ENCODE measurements around the gene RXFP2.

Gene RXFP2

DNA sequence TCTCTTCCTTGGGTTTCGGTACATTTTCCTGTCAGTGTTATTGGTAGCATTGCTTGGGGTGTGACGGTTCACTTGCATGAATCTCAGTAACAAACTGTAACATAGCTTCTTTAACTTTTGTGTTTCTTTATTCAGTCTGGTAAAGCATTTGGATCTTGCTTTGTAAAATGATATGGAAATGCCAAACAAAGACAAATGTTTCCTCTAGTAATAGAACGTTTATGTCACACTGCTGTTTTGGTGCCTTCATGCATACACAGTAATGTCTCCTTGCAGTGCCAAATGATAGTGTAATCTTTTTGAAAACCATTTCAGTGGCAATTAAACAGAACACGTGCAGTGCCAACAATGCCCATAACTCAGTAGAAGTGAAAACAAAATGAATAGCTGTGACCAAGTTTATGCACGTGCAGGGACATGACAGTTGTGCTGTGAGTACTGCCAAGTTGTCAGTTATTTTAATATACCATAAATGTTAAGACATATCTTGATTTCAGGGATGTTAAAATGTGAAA lies 110.8 kb downstream of the RXFP2 start:
- H3K4me3 ChIP-seq (replicated peaks; ENCODE audit: low read depth, low read length): no peak overlapping the region
- DNase-seq (ENCODE audit: low read depth): no peak
- TF ChIP-seq, protein P1, sequence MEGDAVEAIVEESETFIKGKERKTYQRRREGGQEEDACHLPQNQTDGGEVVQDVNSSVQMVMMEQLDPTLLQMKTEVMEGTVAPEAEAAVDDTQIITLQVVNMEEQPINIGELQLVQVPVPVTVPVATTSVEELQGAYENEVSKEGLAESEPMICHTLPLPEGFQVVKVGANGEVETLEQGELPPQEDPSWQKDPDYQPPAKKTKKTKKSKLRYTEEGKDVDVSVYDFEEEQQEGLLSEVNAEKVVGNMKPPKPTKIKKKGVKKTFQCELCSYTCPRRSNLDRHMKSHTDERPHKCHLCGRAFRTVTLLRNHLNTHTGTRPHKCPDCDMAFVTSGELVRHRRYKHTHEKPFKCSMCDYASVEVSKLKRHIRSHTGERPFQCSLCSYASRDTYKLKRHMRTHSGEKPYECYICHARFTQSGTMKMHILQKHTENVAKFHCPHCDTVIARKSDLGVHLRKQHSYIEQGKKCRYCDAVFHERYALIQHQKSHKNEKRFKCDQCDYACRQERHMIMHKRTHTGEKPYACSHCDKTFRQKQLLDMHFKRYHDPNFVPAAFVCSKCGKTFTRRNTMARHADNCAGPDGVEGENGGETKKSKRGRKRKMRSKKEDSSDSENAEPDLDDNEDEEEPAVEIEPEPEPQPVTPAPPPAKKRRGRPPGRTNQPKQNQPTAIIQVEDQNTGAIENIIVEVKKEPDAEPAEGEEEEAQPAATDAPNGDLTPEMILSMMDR (IDR thresholded peaks at IDR 0.05; ENCODE audit: low read length, missing control alignments): no peak

DNA sequence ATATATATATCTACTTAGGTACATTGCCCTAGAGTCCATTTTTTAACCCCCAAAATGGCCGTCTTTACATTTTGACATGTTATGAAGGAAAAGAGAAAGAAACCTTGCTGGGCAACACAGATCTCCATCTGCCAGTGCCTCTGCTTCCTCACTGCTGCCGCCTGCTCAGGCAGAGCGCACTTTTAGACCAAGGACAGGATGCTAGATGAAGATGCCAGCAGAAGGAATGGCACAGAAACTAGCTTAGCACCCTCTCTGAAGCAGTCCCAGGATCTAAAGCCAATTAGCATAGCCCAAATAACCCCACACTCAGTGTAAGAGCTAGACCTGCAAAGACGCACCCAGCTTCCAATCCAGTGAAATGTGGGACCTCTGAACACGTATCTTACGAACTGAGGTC lies 111.9 kb downstream of the RXFP2 start:
- no peak overlapping the region for H3K4me3 ChIP-seq (replicated peaks; ENCODE audit: low read depth, low read length)
- no peak for DNase-seq (ENCODE audit: low read depth)
- TF ChIP-seq, protein P1 (IDR thresholded peaks at IDR 0.05; ENCODE audit: low read length, missing control alignments): no peak
